Heart left ventricle (tissue), 16 donors: ENCODE data around the gene CNPY1. TPM values are rescaled to one million over a fixed set of nuclear protein-coding genes. Genes with fewer than 3 reads are reported as not detected.

ENCODE experiments used
- ATAC-seq, 4 donors: fragments of 200-7000 bp; cut with Tn5 transposase; one replicate each; pipeline ENCODE4 v1.9.1; 2020 to 2022; ENCODE audit warnings: moderate library complexity in 4 of 4, mild to moderate bottlenecking in 3 of 4, moderate number of reproducible peaks in 1 of 4
- DNase-seq, 5 donors: peaks; one replicate each; pipeline ENCODE4 v3.0.0-alpha.2; 2020
- H3K27ac ChIP-seq, 12 donors: fragments of 200-600 bp; sonication (generic) in 4 of 12; one replicate each; pipeline versions ENCODE4 v1.5.0 to v1.8.0; 2016 to 2022; ENCODE audit warnings: mild to moderate bottlenecking in 2 of 12
- H3K27me3 ChIP-seq, 9 donors: fragments of 200-600 bp; sonication (generic) in 2 of 9; one replicate each; pipeline versions ENCODE4 v1.5.1 to v1.8.0; 2016 to 2022; ENCODE audit warnings: mild to moderate bottlenecking in 3 of 9
- H3K36me3 ChIP-seq, 9 donors: fragments of 200-600 bp; sonication (generic) in 2 of 9; one replicate each; pipeline versions ENCODE4 v1.5.0 to v1.8.0; 2018 to 2022; ENCODE audit warnings: mild to moderate bottlenecking in 2 of 9
- H3K4me1 ChIP-seq, 12 donors: fragments of 200-600 bp; sonication (generic) in 4 of 12; one replicate each; pipeline versions ENCODE4 v1.5.0 to v1.8.0; 2016 to 2022; ENCODE audit warnings: mild to moderate bottlenecking in 3 of 12
- H3K4me3 ChIP-seq, 12 donors: fragments of 200-600 bp; sonication (generic) in 4 of 12; one replicate each; pipeline versions ENCODE4 v1.5.0 to v1.8.0; 2017 to 2022; ENCODE audit warnings: mild to moderate bottlenecking in 9 of 12, moderate library complexity in 4 of 12
- H3K9me3 ChIP-seq, 12 donors: fragments of 200-600 bp; sonication (generic) in 4 of 12; one replicate each; pipeline versions ENCODE4 v1.5.0 to v1.8.0; 2016 to 2022; ENCODE audit warnings: mild to moderate bottlenecking in 1 of 12
- POLR2A ChIP-seq, 2 donors: fragments of 450-650 bp; IDR thresholded peaks; one replicate each; pipeline ENCODE4 v1.6.1; 2017; ENCODE audit warnings: antibody characterized with exemption in 2 of 2, mild to moderate bottlenecking in 2 of 2, moderate library complexity in 2 of 2
- WGBS, 4 donors: extraction: QIAGEN DNeasy Blood & Tissue Kit in 2 of 4; methylation state at CpG; one replicate each; pipeline versions ENCODE4 v1.1.5 to v1.1.7; 2013 to 2018; 5-methylcytosine and 5-hydroxymethylcytosine counted together
- intact Hi-C, 10 donors: fragments of 100-400 bp; cut with DNase I; formaldehyde crosslinking; loops; one replicate each; pipeline versions ENCODE4 v1.11.1 to v1.14.2; 2022
- polyA plus RNA-seq, 2 donors: library from polyadenylated mRNA; stranded (reverse); fragments of 200-250 nt; gene quantifications; one replicate each; pipeline ENCODE4 v1.2.3, GENCODE V29; 2013
- total RNA-seq, 9 donors: library from RNA; depleted of rRNA in 2 of 9; stranded (reverse); fragments of >200 nt in 2 of 9; fragmentation: NEBNext Ultra II Directional in 3 of 9; extraction: Animal tissue kit (Norgen Biotek cat#: 25700) in 3 of 9; gene quantifications; one replicate each; pipeline versions ENCODE4 v1.1.0 to v1.2.4, GENCODE V29; 2016 to 2023
- TF ChIP-seq, protein P1 (sequence below), 12 donors: fragments of 200-600 bp; sonication (generic) in 4 of 12; IDR thresholded peaks; one replicate each; pipeline versions ENCODE4 v1.5.0 to v1.8.0; 2018 to 2022; ENCODE audit warnings: antibody characterized with exemption in 12 of 12, mild to moderate bottlenecking in 5 of 12
- donor health status: ischemic (EF 13 %, LVEDD 7.1; RV severe dilation, severe dysfunction).
- donor health status: healthy with polysubstance abuse.
- donor health status: DM: no; HTN: yes; CAD: no.
- donor health status: DM: no; HTN: no; CAD: no.
- donor health status: ischemic (EF 25% LVEDD 6.9; RV normal size, moderate dysfunction).
- donor health status: ischemic (EF 25% LVEDD 5.7; RV mildly dilated, moderate dysfunction).
- donor health status: healthy.
- donor health status: DM: yes; HTN: yes; CAD: no.
- donor health status: ischemic (EF 35%, LVEDD 5.7; RV mildly dilated, moderate dysfunction).
- donor health status: nonischemic (EF 11% LVEDD 7.7; RV severe dilation, severe dysfunction).
- donor health status: DM: yes; HTN: yes; CAD: no.
- donor health status: PGD.
- donor health status: ischemic (EF 29% LVEDD 5.4; RV normal size, mild dysfunction).
- donor health status: nonischemic (EF 23%, LVEDD 6.1; RV moderate dilation, normal function).

CNPY1 gene
- total and polyA plus RNA-seq, 11 donors: not detected

DNA sequence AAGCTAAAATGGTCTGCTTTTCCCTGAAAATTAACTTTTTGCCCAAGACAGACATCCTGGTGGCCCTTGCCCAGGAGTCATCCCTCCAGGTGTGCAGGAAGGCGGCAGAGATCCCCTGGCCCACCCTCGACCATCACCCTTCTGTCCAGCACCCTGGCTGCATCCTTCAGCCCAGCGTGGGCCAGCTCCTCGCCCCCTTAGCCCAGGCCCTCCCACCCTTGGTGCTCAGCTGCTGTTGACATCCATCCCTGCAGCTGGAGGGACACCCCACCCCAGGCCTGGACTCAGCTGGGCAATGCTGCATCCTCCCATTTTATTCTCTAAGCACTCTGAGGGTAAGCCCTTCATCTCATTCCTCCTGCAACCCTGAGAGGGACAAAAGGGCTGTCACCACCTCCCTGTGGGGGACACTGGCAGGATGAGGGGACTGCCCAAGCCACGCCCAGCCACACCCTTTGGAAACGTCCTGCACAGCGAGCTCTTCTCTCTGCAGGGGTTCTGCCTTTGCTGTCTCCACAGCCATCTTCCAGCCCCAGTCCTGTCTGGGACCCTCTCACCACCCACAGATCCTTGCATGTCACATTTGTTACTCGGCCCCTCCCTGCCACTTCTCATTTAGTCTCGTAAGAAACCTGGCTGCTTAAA lies 57.8 kb downstream of the CNPY1 start:
- DNase-seq: no peak
- no peaks in the 10 kb centered on the region for H3K9me3 ChIP-seq
- no peak overlapping the region for H3K4me3 ChIP-seq
- intact Hi-C loops: loop anchor here in 1 of 10 donors (5.0 kb wide), 1 partner anchor 51 kb away; no protein-coding TSS in a partner anchor
- H3K4me1 ChIP-seq: peaks cover 0 to 25% (median 6%) of the 10 kb centered on the region in 12 donors
- H3K27ac ChIP-seq: no peak overlapping the region
- TF ChIP-seq POLR2A (IDR thresholded peaks at IDR 0.05): no peak
- TF ChIP-seq, protein P1, sequence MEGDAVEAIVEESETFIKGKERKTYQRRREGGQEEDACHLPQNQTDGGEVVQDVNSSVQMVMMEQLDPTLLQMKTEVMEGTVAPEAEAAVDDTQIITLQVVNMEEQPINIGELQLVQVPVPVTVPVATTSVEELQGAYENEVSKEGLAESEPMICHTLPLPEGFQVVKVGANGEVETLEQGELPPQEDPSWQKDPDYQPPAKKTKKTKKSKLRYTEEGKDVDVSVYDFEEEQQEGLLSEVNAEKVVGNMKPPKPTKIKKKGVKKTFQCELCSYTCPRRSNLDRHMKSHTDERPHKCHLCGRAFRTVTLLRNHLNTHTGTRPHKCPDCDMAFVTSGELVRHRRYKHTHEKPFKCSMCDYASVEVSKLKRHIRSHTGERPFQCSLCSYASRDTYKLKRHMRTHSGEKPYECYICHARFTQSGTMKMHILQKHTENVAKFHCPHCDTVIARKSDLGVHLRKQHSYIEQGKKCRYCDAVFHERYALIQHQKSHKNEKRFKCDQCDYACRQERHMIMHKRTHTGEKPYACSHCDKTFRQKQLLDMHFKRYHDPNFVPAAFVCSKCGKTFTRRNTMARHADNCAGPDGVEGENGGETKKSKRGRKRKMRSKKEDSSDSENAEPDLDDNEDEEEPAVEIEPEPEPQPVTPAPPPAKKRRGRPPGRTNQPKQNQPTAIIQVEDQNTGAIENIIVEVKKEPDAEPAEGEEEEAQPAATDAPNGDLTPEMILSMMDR (IDR thresholded peaks at IDR 0.05): no peak
- no peak for ATAC-seq
- H3K27me3 ChIP-seq: peaks cover 0 to 92% (median 26%) of the 10 kb centered on the region in 9 donors
- H3K36me3 ChIP-seq: no peaks in the 10 kb centered on the region
- 53 to 63% (median 57%) methylated on average over 9 of the region's 9 CpGs for WGBS, 4 donors

DNA sequence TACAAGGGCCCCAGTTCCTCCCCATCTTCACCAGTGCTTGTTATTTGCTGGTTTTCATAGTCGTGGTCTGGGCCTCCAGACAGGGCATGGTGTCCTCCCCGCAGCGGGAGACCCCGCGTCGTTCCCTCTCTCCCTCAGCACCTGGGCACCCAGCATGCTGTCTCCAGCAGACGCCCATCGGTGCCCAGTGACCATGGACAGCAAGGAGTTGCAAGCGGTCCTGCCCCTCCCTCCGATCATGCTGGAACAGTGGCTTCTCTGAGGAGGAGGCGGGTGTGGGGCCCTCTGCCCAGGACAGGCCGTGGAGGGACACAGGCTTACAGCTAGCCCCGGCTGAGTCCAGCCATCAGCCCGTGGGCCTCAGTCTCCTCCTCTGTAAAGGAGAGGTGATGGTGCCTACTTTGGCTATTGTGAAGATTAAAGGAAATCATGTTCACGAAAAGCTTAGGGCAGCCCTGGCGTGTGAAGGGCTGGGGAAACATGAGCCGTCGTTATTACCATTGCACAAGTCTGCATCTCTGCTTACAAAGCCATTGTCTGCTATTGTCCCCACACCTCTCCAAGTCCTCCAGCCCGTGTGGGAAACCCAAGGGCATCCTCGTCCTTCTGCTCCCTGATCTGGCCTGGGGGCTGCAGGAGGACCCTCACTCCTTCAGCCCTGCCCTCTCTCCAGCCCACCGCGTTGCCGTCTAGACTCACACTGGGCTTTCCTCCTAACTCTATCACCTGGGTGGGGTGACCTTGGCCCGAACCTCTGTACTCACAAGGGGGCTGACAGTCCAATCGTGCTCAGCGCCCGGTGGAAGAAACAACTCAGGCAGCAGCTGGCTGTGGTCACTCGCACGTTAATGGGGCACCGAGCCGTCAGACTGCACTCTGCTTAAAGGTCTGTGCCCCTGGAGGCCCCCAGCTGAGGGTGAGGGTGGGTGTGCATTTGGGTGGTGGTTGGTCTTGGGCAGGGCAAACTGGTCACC lies 58.6 kb downstream of the CNPY1 start:
- ATAC-seq: no peak
- Histone ChIP-seq H3K4me3 (no peak overlapping the region), H3K4me1 (peaks cover 0 to 25% (median 6%) of the 10 kb centered on the region in 12 donors), H3K36me3 (no peaks in the 10 kb centered on the region), H3K27me3 (peaks cover 0 to 92% (median 30%) of the 10 kb centered on the region in 9 donors), H3K9me3 (no peaks in the 10 kb centered on the region), H3K27ac (no peak overlapping the region)
- no peak for TF ChIP-seq POLR2A (IDR thresholded peaks at IDR 0.05)
- TF ChIP-seq, protein P1 (IDR thresholded peaks at IDR 0.05): no peak
- DNase-seq: no peak
- intact Hi-C loops: loop anchor here in 1 of 10 donors (5.0 kb wide), 1 partner anchor 50 kb away; no protein-coding TSS in a partner anchor
- WGBS, 4 donors: 82 to 89% (median 87%) methylated on average over 29 to 31 of the region's 31 CpGs

DNA sequence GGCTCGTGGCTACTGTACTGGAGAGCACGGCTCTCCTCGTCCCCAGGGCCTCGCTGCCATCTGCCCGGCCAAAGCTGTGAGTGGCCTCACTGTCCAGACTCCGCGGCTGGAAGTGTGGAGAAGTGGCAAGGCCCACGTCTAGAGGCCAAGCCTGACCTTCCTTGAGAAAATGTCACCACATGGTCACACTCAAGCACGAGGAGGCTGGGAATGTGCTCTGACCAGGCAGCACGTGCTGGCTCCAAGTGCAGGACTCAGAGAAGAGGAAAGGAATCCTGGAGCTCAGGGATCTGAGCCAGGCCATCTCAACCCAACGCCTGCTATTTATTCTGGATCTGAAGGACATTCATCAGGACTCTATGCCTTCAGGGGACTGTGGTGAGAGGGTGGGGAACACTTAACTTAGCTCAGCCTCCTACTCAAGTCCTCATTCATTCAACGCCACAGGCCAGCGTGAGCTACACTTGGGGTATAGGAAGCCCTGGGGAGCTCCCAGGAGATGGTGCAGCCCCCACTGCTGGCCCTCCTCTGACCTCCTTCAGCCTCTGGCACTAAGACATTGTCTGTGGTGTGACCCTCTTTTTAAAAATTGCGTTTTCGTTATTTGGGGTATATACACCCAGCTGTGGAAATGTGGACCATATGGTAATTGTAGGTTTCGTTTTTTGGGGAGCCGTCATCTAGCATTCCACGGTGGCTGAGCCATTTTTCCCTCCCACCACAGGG lies 59.4 kb downstream of the CNPY1 start:
- TF ChIP-seq, protein P1 (IDR thresholded peaks at IDR 0.05): no peak
- TF ChIP-seq POLR2A (IDR thresholded peaks at IDR 0.05): no peak
- no peak for DNase-seq
- WGBS, 4 donors: 84 to 89% (median 86%) methylated on average over 17 to 18 of the region's 18 CpGs
- Histone ChIP-seq H3K27me3 (peaks cover 0 to 91% (median 31%) of the 10 kb centered on the region in 9 donors), H3K4me3 (no peak overlapping the region), H3K9me3 (no peaks in the 10 kb centered on the region), H3K4me1 (peaks cover 0 to 25% (median 6%) of the 10 kb centered on the region in 12 donors), H3K36me3 (no peaks in the 10 kb centered on the region), H3K27ac (no peak overlapping the region)
- ATAC-seq: no peak
- intact Hi-C loops: loop anchor here in 1 of 10 donors (5.0 kb wide), 1 partner anchor 50 kb away; no protein-coding TSS in a partner anchor
